K562 (cell line): ENCODE results near the gene HEMGN. TPM values are rescaled to one million over a fixed set of nuclear protein-coding genes. Genes with fewer than 3 reads are reported as not detected.

ENCODE experiments used
- ARID2 ChIP-seq: fragments of 450-650 bp; IDR thresholded peaks from 2 replicates; pipeline ENCODE4 v1.6.1; 2017; ENCODE audit warnings: antibody characterized with exemption, mild to moderate bottlenecking
- CREB1 ChIP-seq, 2 experiments: sonication (generic) in 1 of 2; formaldehyde crosslinking in 1 of 2; IDR thresholded peaks; 2 replicates each; pipeline versions ENCODE4 v1.6.1 to v1.8.0; 2012 to 2022; ENCODE audit warnings: inconsistent platforms in 1 of 2, mild to moderate bottlenecking in 1 of 2, missing genetic modification reagents in 1 of 2, moderate library complexity in 1 of 2
- DMBX1 ChIP-seq: fragments of 250-450 bp; sonication (Bioruptor Pico); IDR thresholded peaks from 2 replicates; pipeline ENCODE4 v1.8.0; 2022; ENCODE audit warnings: inconsistent platforms, mild to moderate bottlenecking, moderate library complexity, borderline replicate concordance
- E2F8 ChIP-seq: fragments of 450-650 bp; IDR thresholded peaks from 2 replicates; pipeline ENCODE4 v1.7.1; 2018; ENCODE audit warnings: mild to moderate bottlenecking, low read depth; ENCODE audit not compliant: partially characterized antibody
- ETS1 ChIP-seq: conservative IDR thresholded peaks from 2 replicates; pipeline ENCODE4 v1.6.1; 2011; ENCODE audit warnings: low read depth, mild to moderate bottlenecking, low read length; ENCODE audit not compliant: control insufficient read depth
- HMBOX1 ChIP-seq: sonication (generic); IDR thresholded peaks from 2 replicates; pipeline ENCODE4 v1.6.1; 2016
- NCOR1 ChIP-seq: fragments of 450-650 bp; IDR thresholded peaks from 2 replicates; pipeline ENCODE4 v1.6.1; 2016; ENCODE audit warnings: mild to moderate bottlenecking, moderate library complexity
- NFATC3 ChIP-seq: fragments of 450-650 bp; IDR thresholded peaks from 2 replicates; pipeline ENCODE4 v1.6.1; 2017; ENCODE audit warnings: mild to moderate bottlenecking
- PBX2 ChIP-seq, 2 experiments: IDR thresholded peaks in 1 of 2; conservative IDR thresholded peaks in 1 of 2; 2 replicates each; pipeline ENCODE4 v1.6.1; 2016; ENCODE audit warnings: low read depth in 2 of 2, mild to moderate bottlenecking in 1 of 2, missing compliant biosample characterization in 1 of 2, missing genetic modification characterization in 1 of 2, moderate library complexity in 1 of 2
- RAD21 ChIP-seq, 2 experiments: fragments of 250-450 bp in 1 of 2; fragments of 450-650 bp in 1 of 2; sonication (Bioruptor Pico) in 1 of 2; formaldehyde crosslinking in 1 of 2; IDR thresholded peaks in 1 of 2; conservative IDR thresholded peaks in 1 of 2; 2 replicates each; pipeline versions ENCODE4 v1.4.0 to v1.8.0; 2020 to 2022; ENCODE audit warnings: mild to moderate bottlenecking in 2 of 2, moderate library complexity in 1 of 2
- STAG1 ChIP-seq: sonication (generic); formaldehyde crosslinking; IDR thresholded peaks from 2 replicates; pipeline ENCODE4 v1.5.0; 2020; ENCODE audit warnings: missing genetic modification reagents, borderline replicate concordance
- TSC22D4 ChIP-seq: fragments of 450-650 bp; IDR thresholded peaks from 2 replicates; pipeline ENCODE4 v1.6.1; 2016; ENCODE audit warnings: missing genetic modification characterization, missing biosample characterization, control low read depth
- USF1 ChIP-seq: sonication (generic); formaldehyde crosslinking; IDR thresholded peaks from 2 replicates; pipeline ENCODE4 v1.9.0; 2022; ENCODE audit warnings: mild to moderate bottlenecking, missing genetic modification reagents
- USF2 ChIP-seq: sonication (generic); formaldehyde crosslinking; IDR thresholded peaks from 2 replicates; pipeline ENCODE4 v1.5.0; 2020; ENCODE audit warnings: missing genetic modification reagents
- ZC3H8 ChIP-seq: fragments of 450-650 bp; IDR thresholded peaks from 2 replicates; pipeline ENCODE4 v1.6.1; 2017
- ZNF57 ChIP-seq: fragments of 450-650 bp; formaldehyde crosslinking; IDR thresholded peaks from 2 replicates; pipeline ENCODE4 v1.4.0; 2020; ENCODE audit warnings: mild to moderate bottlenecking, moderate library complexity
- polyA plus RNA-seq, 8 experiments: library from polyadenylated mRNA; depleted of rRNA in 4 of 8; stranded (reverse) in 5 of 8; unstranded in 3 of 8; fragments of >200 nt; fragmentation: Nextera tagmentation in 2 of 8; fragmentation: Illumina TruSeq in 1 of 8; extraction: Ambion mirVana in 2 of 8; extraction: Trizol in 1 of 8; gene quantifications; 2 replicates each; pipeline versions ENCODE4 v1.2.1 to v1.2.3, GENCODE V29; 2011 to 2014; ENCODE audit warnings: inconsistent platforms in 1 of 8, missing spikeins in 1 of 8
- total RNA-seq, 7 experiments: library from RNA; depleted of rRNA in 6 of 7; stranded (reverse); fragments of >200 nt in 6 of 7; fragmentation: Illumina TruSeq in 2 of 7; extraction: Trizol in 2 of 7; gene quantifications; 2 replicates each; pipeline versions ENCODE4 v1.2.1 to v1.2.3, GENCODE V29; 2011 to 2021; ENCODE audit warnings: low replicate concordance in 1 of 7

HEMGN gene
- total and polyA plus RNA-seq, 9 of the 15 experiments (the other 6 are each of a cell fraction or from before 2014, with no cell fraction given): 56.3 to 258 (median 137) TPM

GRCh38 chr9:97980918-97981845, 43.2 kb upstream of the HEMGN start (continued):
- TF ChIP-seq ETS1 (no peak), TSC22D4 (no peak), HMBOX1 (no peak), ZNF57 (CRISPR knock-in tag) (no peak), DMBX1 (CRISPR knock-in tag) (peak; percentile 79; the same call in 1 of the 2 replicates), CREB1 (IDR thresholded peaks at IDR 0.05) (no peak), CREB1 (CRISPR knock-in tag; IDR thresholded peaks at IDR 0.05) (no peak), NFATC3 (no peak), USF1 (CRISPR knock-in tag) (no peak), E2F8 (no peak), USF2 (CRISPR knock-in tag) (no peak), RAD21 (CRISPR knock-in tag; conservative IDR thresholded peaks at IDR 0.05 in 1 of 2, IDR thresholded peaks at IDR 0.05 in 1 of 2) (no peak), ZC3H8 (no peak), STAG1 (CRISPR knock-in tag) (no peak), ARID2 (no peak), NCOR1 (no peak; the same call in 1 of the 2 replicates), PBX2 (CRISPR knock-in tag; IDR thresholded peaks at IDR 0.05; ENCODE audit: low read depth) (no peak), PBX2 (tag; conservative IDR thresholded peaks at IDR 0.05; ENCODE audit: low read depth) (0 out of 2 replicates have a peak, but pooled peaks have one; percentile 29)
